Measurements from ENCODE around the gene STAT3. TPM values are rescaled to one million over a fixed set of nuclear protein-coding genes. Genes with fewer than 3 reads are reported as not detected.

The STAT3 gene
- total and polyA plus RNA-seq, 2 of the 13 experiments (the other 11 are each of a cell fraction or from before 2014, with no cell fraction given): 61.8 to 62.4 TPM

GRCh38 chr17:42387661-42388380 is 421 bp downstream of the STAT3 start (continued):
- peak; percentile 81; the same call in 1 of the 2 replicates for TF ChIP-seq BATF2 (CRISPR knock-in tag; IDR thresholded peaks at IDR 0.05)
- TF ChIP-seq RNF2 (conservative IDR thresholded peaks at IDR 0.05; ENCODE audit: low read depth): no peak
- TF ChIP-seq ZNF790 (CRISPR knock-in tag; IDR thresholded peaks at IDR 0.05; ENCODE audit: borderline replicate concordance): 0 out of 2 replicates have a peak, but pooled peaks have one; percentile 29
- 0 out of 2 replicates have a peak, but pooled peaks have one; percentile 22 for TF ChIP-seq ZNF225 (CRISPR knock-in tag; IDR thresholded peaks at IDR 0.05)
- TF ChIP-seq ZZZ3 (CRISPR knock-in tag; IDR thresholded peaks at IDR 0.05; ENCODE audit: borderline replicate concordance): no peak
- TF ChIP-seq ZNF432 (CRISPR knock-in tag; IDR thresholded peaks at IDR 0.05; ENCODE audit: borderline replicate concordance): no peak
- TF ChIP-seq, protein P1, sequence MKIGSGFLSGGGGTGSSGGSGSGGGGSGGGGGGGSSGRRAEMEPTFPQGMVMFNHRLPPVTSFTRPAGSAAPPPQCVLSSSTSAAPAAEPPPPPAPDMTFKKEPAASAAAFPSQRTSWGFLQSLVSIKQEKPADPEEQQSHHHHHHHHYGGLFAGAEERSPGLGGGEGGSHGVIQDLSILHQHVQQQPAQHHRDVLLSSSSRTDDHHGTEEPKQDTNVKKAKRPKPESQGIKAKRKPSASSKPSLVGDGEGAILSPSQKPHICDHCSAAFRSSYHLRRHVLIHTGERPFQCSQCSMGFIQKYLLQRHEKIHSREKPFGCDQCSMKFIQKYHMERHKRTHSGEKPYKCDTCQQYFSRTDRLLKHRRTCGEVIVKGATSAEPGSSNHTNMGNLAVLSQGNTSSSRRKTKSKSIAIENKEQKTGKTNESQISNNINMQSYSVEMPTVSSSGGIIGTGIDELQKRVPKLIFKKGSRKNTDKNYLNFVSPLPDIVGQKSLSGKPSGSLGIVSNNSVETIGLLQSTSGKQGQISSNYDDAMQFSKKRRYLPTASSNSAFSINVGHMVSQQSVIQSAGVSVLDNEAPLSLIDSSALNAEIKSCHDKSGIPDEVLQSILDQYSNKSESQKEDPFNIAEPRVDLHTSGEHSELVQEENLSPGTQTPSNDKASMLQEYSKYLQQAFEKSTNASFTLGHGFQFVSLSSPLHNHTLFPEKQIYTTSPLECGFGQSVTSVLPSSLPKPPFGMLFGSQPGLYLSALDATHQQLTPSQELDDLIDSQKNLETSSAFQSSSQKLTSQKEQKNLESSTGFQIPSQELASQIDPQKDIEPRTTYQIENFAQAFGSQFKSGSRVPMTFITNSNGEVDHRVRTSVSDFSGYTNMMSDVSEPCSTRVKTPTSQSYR (CRISPR knock-in tag; IDR thresholded peaks at IDR 0.05; ENCODE audit: borderline replicate concordance): no peak
- TF ChIP-seq, protein P2, sequence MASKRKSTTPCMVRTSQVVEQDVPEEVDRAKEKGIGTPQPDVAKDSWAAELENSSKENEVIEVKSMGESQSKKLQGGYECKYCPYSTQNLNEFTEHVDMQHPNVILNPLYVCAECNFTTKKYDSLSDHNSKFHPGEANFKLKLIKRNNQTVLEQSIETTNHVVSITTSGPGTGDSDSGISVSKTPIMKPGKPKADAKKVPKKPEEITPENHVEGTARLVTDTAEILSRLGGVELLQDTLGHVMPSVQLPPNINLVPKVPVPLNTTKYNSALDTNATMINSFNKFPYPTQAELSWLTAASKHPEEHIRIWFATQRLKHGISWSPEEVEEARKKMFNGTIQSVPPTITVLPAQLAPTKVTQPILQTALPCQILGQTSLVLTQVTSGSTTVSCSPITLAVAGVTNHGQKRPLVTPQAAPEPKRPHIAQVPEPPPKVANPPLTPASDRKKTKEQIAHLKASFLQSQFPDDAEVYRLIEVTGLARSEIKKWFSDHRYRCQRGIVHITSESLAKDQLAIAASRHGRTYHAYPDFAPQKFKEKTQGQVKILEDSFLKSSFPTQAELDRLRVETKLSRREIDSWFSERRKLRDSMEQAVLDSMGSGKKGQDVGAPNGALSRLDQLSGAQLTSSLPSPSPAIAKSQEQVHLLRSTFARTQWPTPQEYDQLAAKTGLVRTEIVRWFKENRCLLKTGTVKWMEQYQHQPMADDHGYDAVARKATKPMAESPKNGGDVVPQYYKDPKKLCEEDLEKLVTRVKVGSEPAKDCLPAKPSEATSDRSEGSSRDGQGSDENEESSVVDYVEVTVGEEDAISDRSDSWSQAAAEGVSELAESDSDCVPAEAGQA (IDR thresholded peaks at IDR 0.05; ENCODE audit: low read depth): 0 out of 2 replicates have a peak, but pooled peaks have one; percentile 8
- TF ChIP-seq, protein P2 (CRISPR knock-in tag; IDR thresholded peaks at IDR 0.05; ENCODE audit: borderline replicate concordance): no peak
- 0 out of 2 replicates have a peak, but pooled peaks have one; percentile 9 for TF ChIP-seq MIER3 (CRISPR knock-in tag; IDR thresholded peaks at IDR 0.05; ENCODE audit: borderline replicate concordance)
- TF ChIP-seq ARID4A (CRISPR knock-in tag; IDR thresholded peaks at IDR 0.05; ENCODE audit: borderline replicate concordance): peak; percentile 46; the same call in 1 of the 2 replicates
- TF ChIP-seq, protein P3, sequence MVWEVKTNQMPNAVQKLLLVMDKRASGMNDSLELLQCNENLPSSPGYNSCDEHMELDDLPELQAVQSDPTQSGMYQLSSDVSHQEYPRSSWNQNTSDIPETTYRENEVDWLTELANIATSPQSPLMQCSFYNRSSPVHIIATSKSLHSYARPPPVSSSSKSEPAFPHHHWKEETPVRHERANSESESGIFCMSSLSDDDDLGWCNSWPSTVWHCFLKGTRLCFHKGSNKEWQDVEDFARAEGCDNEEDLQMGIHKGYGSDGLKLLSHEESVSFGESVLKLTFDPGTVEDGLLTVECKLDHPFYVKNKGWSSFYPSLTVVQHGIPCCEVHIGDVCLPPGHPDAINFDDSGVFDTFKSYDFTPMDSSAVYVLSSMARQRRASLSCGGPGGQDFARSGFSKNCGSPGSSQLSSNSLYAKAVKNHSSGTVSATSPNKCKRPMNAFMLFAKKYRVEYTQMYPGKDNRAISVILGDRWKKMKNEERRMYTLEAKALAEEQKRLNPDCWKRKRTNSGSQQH (CRISPR knock-in tag; IDR thresholded peaks at IDR 0.05; ENCODE audit: low read depth): peak; percentile 65; the same call in 1 of the 2 replicates
